GM18508 (cell line): Measurements from ENCODE around the gene VPS29.

Experiments
- ATAC-seq: cut with Tn5 transposase; IDR thresholded peaks from one replicate; pipeline ENCODE4 v1.9.1; 2021; ENCODE audit warnings: moderate number of reproducible peaks; ENCODE audit not compliant: insufficient read depth, unreplicated experiment

The VPS29 gene

GRCh38 chr12:110453569-110454296 lies 48.2 kb downstream of the VPS29 start:
- no peak for ATAC-seq

- ATAC-seq, result no peak
These were observed 50.6 kb downstream of the VPS29 start for GRCh38 chr12:110451263-110451662.

- peak; percentile 62 for ATAC-seq
These were observed 52.0 kb downstream of the VPS29 start, which contains the start of gene ARPC3 for GRCh38 chr12:110449799-110450497. ARPC3 (minus strand) TSS chr12:110450337; CDS start chr12:110450260, 77 bp downstream.

- ATAC-seq, result no peak
These were observed 57.5 kb downstream of the VPS29 start for GRCh38 chr12:110444455-110444854.
